ENCODE results near the gene CEMIP2. TPM values are rescaled to one million over a fixed set of nuclear protein-coding genes. Genes with fewer than 3 reads are reported as not detected.

The CEMIP2 gene
- total and polyA plus RNA-seq, 10 of the 15 experiments (the other 5 are each of a cell fraction or from before 2014, with no cell fraction given): 0.50 to 19.2 (median 1.2) TPM

DNA sequence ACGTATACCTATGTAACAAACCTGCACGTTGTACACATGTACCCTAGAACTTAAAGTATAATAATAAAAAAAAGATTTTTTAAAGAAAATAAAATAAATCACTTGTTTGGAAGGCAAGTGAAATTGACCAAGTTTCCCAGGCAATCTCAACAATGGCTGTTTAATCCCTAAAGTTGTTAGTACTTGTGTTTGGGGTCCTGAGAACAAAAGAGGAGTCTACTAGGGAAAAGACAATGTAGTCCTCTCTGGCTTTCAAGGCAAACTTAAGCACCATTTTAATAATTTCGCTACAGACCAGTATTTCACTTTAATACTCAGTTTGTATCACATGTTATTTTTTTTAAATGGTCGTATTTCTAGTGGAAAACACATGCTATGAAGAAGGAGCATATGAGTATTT lies 14.2 kb downstream of the CEMIP2 start:
- H3K79me2 ChIP-seq (ENCODE audit: control insufficient read depth, insufficient read depth, low read length): no peaks in the 10 kb centered on the region
- no peak overlapping the region for H3K9ac ChIP-seq (ENCODE audit: control insufficient read depth, insufficient read depth, low read length)
- WGBS (ENCODE audit: insufficient coverage, insufficient replicate concordance, low lambda C conversion rate, missing lambda C conversion rate): 16% methylated on average over 4 of the region's 4 CpGs
- intact Hi-C loops (cut with micrococcal nuclease; ENCODE audit: unreplicated experiment) (no loop called here), in situ Hi-C loops (cut with MboI) (loop anchor here (5.0 kb wide), 1 partner anchor 52 kb away; no protein-coding TSS in a partner anchor)
- no peak for DNase-seq (ENCODE audit: low read depth, low spot score)
- H3K36me3 ChIP-seq (ENCODE audit: control insufficient read depth in 2 of 2, insufficient read depth in 2 of 2, low read length in 1 of 2): no peaks in the 10 kb centered on the region
- ChIA-PET RAD21 (ENCODE audit: unreplicated experiment) (interaction anchor here (1.1 kb wide), 1 partner anchor 13 kb away, joined by 3 read pairs; no protein-coding TSS in a partner anchor), POLR2A (no interaction called here), SMC1A (ENCODE audit: uncharacterized antibody, unreplicated experiment) (no interaction called here), CTCF (no interaction called here)
- H3K4me3 ChIP-seq: no peak overlapping the region
- no peak for ATAC-seq
- H3K27me3 ChIP-seq (replicated peaks in 1 of 2; ENCODE audit: control insufficient read depth in 2 of 2, insufficient read depth in 2 of 2, low read length in 1 of 2): no peaks in the 10 kb centered on the region
- H3K9me3 ChIP-seq (replicated peaks; ENCODE audit: control insufficient read depth, insufficient read depth, low read length): no peaks in the 10 kb centered on the region
- BruUV-seq (replicated peaks): no TSS peak
- no peak overlapping the region for H3K4me2 ChIP-seq (ENCODE audit: control insufficient read depth, insufficient read depth)
- no peaks in the 10 kb centered on the region for H4K20me1 ChIP-seq (ENCODE audit: control insufficient read depth, insufficient read depth)
- H3K4me1 ChIP-seq (ENCODE audit: control insufficient read depth, insufficient read depth, low read length): no peaks in the 10 kb centered on the region
- no peak overlapping the region for H2AFZ ChIP-seq (ENCODE audit: control insufficient read depth, low read depth, low read length)
- H3K27ac ChIP-seq (ENCODE audit: control insufficient read depth, insufficient read depth): no peak overlapping the region
- FAIRE-seq: no peak
- no peak for TF ChIP-seq SUZ12 (IDR thresholded peaks at IDR 0.05; ENCODE audit: unreplicated experiment)
- TF ChIP-seq, protein P1, sequence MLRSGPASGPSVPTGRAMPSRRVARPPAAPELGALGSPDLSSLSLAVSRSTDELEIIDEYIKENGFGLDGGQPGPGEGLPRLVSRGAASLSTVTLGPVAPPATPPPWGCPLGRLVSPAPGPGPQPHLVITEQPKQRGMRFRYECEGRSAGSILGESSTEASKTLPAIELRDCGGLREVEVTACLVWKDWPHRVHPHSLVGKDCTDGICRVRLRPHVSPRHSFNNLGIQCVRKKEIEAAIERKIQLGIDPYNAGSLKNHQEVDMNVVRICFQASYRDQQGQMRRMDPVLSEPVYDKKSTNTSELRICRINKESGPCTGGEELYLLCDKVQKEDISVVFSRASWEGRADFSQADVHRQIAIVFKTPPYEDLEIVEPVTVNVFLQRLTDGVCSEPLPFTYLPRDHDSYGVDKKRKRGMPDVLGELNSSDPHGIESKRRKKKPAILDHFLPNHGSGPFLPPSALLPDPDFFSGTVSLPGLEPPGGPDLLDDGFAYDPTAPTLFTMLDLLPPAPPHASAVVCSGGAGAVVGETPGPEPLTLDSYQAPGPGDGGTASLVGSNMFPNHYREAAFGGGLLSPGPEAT (IDR thresholded peaks at IDR 0.05; ENCODE audit: low read depth): no peak
- no peak for TF ChIP-seq RELA (IDR thresholded peaks at IDR 0.05; ENCODE audit: borderline replicate concordance, partially characterized antibody)
- TF ChIP-seq FOXM1 (IDR thresholded peaks at IDR 0.05; ENCODE audit: low read depth, low read length): no peak
- TF ChIP-seq, protein P2, sequence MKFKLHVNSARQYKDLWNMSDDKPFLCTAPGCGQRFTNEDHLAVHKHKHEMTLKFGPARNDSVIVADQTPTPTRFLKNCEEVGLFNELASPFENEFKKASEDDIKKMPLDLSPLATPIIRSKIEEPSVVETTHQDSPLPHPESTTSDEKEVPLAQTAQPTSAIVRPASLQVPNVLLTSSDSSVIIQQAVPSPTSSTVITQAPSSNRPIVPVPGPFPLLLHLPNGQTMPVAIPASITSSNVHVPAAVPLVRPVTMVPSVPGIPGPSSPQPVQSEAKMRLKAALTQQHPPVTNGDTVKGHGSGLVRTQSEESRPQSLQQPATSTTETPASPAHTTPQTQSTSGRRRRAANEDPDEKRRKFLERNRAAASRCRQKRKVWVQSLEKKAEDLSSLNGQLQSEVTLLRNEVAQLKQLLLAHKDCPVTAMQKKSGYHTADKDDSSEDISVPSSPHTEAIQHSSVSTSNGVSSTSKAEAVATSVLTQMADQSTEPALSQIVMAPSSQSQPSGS (IDR thresholded peaks at IDR 0.05; ENCODE audit: low read length): no peak
- TF ChIP-seq, protein P3, sequence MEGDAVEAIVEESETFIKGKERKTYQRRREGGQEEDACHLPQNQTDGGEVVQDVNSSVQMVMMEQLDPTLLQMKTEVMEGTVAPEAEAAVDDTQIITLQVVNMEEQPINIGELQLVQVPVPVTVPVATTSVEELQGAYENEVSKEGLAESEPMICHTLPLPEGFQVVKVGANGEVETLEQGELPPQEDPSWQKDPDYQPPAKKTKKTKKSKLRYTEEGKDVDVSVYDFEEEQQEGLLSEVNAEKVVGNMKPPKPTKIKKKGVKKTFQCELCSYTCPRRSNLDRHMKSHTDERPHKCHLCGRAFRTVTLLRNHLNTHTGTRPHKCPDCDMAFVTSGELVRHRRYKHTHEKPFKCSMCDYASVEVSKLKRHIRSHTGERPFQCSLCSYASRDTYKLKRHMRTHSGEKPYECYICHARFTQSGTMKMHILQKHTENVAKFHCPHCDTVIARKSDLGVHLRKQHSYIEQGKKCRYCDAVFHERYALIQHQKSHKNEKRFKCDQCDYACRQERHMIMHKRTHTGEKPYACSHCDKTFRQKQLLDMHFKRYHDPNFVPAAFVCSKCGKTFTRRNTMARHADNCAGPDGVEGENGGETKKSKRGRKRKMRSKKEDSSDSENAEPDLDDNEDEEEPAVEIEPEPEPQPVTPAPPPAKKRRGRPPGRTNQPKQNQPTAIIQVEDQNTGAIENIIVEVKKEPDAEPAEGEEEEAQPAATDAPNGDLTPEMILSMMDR (IDR thresholded peaks at IDR 0.05 in 2 of 3, conservative IDR thresholded peaks at IDR 0.05 in 1 of 3; ENCODE audit: control insufficient read depth in 2 of 3, extremely low read depth in 1 of 3, insufficient read depth in 1 of 3, low read depth in 3 of 3, low read length in 3 of 3): no peak
- TF ChIP-seq, protein P4, sequence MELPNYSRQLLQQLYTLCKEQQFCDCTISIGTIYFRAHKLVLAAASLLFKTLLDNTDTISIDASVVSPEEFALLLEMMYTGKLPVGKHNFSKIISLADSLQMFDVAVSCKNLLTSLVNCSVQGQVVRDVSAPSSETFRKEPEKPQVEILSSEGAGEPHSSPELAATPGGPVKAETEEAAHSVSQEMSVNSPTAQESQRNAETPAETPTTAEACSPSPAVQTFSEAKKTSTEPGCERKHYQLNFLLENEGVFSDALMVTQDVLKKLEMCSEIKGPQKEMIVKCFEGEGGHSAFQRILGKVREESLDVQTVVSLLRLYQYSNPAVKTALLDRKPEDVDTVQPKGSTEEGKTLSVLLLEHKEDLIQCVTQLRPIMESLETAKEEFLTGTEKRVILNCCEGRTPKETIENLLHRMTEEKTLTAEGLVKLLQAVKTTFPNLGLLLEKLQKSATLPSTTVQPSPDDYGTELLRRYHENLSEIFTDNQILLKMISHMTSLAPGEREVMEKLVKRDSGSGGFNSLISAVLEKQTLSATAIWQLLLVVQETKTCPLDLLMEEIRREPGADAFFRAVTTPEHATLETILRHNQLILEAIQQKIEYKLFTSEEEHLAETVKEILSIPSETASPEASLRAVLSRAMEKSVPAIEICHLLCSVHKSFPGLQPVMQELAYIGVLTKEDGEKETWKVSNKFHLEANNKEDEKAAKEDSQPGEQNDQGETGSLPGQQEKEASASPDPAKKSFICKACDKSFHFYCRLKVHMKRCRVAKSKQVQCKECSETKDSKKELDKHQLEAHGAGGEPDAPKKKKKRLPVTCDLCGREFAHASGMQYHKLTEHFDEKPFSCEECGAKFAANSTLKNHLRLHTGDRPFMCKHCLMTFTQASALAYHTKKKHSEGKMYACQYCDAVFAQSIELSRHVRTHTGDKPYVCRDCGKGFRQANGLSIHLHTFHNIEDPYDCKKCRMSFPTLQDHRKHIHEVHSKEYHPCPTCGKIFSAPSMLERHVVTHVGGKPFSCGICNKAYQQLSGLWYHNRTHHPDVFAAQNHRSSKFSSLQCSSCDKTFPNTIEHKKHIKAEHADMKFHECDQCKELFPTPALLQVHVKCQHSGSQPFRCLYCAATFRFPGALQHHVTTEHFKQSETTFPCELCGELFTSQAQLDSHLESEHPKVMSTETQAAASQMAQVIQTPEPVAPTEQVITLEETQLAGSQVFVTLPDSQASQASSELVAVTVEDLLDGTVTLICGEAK (IDR thresholded peaks at IDR 0.05; ENCODE audit: borderline replicate concordance): no peak
- TF ChIP-seq CREM (IDR thresholded peaks at IDR 0.05; ENCODE audit: low read depth): no peak
- no peak for TF ChIP-seq KLF5 (IDR thresholded peaks at IDR 0.05; ENCODE audit: partially characterized antibody)
- TF ChIP-seq TAF1 (IDR thresholded peaks at IDR 0.05; ENCODE audit: borderline replicate concordance, low read depth, low read length): no peak
- no peak for TF ChIP-seq GABPA (IDR thresholded peaks at IDR 0.05; ENCODE audit: low read depth)
- no peak for TF ChIP-seq EED (IDR thresholded peaks at IDR 0.05; ENCODE audit: low read depth)
- no peak for TF ChIP-seq CEBPB (IDR thresholded peaks at IDR 0.05; ENCODE audit: borderline replicate concordance in 1 of 2, low read depth in 2 of 2, low read length in 2 of 2)

All from GM12878 (cell line).